PC-9 (cell line): ENCODE results near the gene SWI5. TPM values are rescaled to one million over a fixed set of nuclear protein-coding genes. Genes with fewer than 3 reads are reported as not detected.

Experiments
- BruUV-seq: library from RNA; stranded (reverse); fragments of 400-500 nt; replicated peaks from 2 replicates; lab custom pipeline; 2021; lab: Mats Ljungman, UMichigan
- CTCF ChIA-PET: fragments of 300-600 bp; sonication (Branson Sonifier 250); formaldehyde crosslinking; loops from one replicate; lab custom pipeline; 2022; ENCODE audit warnings: antibody characterized with exemption; lab: Charles Lee
- POLR2A ChIA-PET: fragments of 300-600 bp; sonication (Branson Sonifier 250); formaldehyde crosslinking; loops from one replicate; lab custom pipeline; 2022; ENCODE audit warnings: antibody characterized with exemption; ENCODE audit not compliant: unreplicated experiment; lab: Charles Lee
- DNase-seq, 2 experiments: peaks; one replicate each; pipeline versions ENCODE4 v3.0.0 to v3.0.0-alpha.2; 2015 to 2022; ENCODE audit warnings: mixed read lengths in 1 of 2
- H2AFZ ChIP-seq: fragments of 200-600 bp; sonication (generic); 2 replicates; pipeline ENCODE4 v1.8.1; 2017; ENCODE audit warnings: antibody characterized with exemption
- H3F3A ChIP-seq: fragments of 200-600 bp; sonication (generic); 2 replicates; pipeline ENCODE4 v1.8.1; 2017; ENCODE audit warnings: antibody characterized with exemption, mild to moderate bottlenecking, low read depth; ENCODE audit not compliant: insufficient read depth
- H3K27ac ChIP-seq: fragments of 200-600 bp; sonication (generic); 2 replicates; pipeline ENCODE4 v1.6.1; 2016; ENCODE audit warnings: mixed run types
- H3K27me3 ChIP-seq: fragments of 200-600 bp; sonication (generic); 2 replicates; pipeline ENCODE4 v1.6.1; 2016; ENCODE audit warnings: low read depth, mixed run types; ENCODE audit not compliant: insufficient read depth
- H3K36me3 ChIP-seq: fragments of 200-600 bp; sonication (generic); 2 replicates; pipeline ENCODE4 v1.6.1; 2016; ENCODE audit warnings: low read depth, mixed run types
- H3K4me1 ChIP-seq: fragments of 200-600 bp; sonication (generic); replicated peaks from 2 replicates; pipeline ENCODE4 v1.6.1; 2016; ENCODE audit warnings: mixed run types; ENCODE audit not compliant: insufficient read depth
- H3K4me2 ChIP-seq: fragments of 200-600 bp; sonication (generic); 2 replicates; pipeline ENCODE4 v1.6.1; 2017; ENCODE audit warnings: mixed run types
- H3K4me3 ChIP-seq: fragments of 200-600 bp; sonication (generic); 2 replicates; pipeline ENCODE4 v1.6.1; 2016; ENCODE audit warnings: mixed run types
- H3K79me2 ChIP-seq: fragments of 200-600 bp; sonication (generic); 2 replicates; pipeline ENCODE4 v1.6.1; 2017; ENCODE audit warnings: low read depth, mixed run types
- H3K9me2 ChIP-seq: fragments of 200-600 bp; sonication (generic); 2 replicates; pipeline ENCODE4 v1.8.1; 2017; ENCODE audit warnings: mild to moderate bottlenecking; ENCODE audit not compliant: insufficient read depth
- H3K9me3 ChIP-seq: fragments of 200-600 bp; sonication (generic); 2 replicates; pipeline ENCODE4 v1.8.1; 2016; ENCODE audit warnings: low read depth; ENCODE audit not compliant: insufficient read depth
- H4K20me1 ChIP-seq: fragments of 200-600 bp; sonication (generic); 2 replicates; pipeline ENCODE4 v1.8.1; 2017; ENCODE audit not compliant: insufficient read depth
- EZH2 ChIP-seq: fragments of 200-600 bp; sonication (generic); IDR thresholded peaks from 2 replicates; pipeline ENCODE4 v1.8.0; 2017; ENCODE audit warnings: antibody characterized with exemption, low read depth
- intact Hi-C: fragments of 100-400 bp; cut with micrococcal nuclease; formaldehyde crosslinking; loops from one replicate; pipeline ENCODE4 v1.10.0; 2022; ENCODE audit not compliant: unreplicated experiment
- total RNA-seq: library from RNA; stranded (reverse); gene quantifications from 2 replicates; pipeline ENCODE4 v1.2.3, GENCODE V29; 2021
- TF ChIP-seq, protein P1 (sequence below): fragments of 200-600 bp; sonication (generic); conservative IDR thresholded peaks from 2 replicates; pipeline ENCODE4 v1.6.1; 2017; ENCODE audit warnings: mixed run types, antibody characterized with exemption, mild to moderate bottlenecking, moderate library complexity

SWI5 gene
- total RNA-seq, 1 experiment from 2014 or later: 86.0 TPM

DNA sequence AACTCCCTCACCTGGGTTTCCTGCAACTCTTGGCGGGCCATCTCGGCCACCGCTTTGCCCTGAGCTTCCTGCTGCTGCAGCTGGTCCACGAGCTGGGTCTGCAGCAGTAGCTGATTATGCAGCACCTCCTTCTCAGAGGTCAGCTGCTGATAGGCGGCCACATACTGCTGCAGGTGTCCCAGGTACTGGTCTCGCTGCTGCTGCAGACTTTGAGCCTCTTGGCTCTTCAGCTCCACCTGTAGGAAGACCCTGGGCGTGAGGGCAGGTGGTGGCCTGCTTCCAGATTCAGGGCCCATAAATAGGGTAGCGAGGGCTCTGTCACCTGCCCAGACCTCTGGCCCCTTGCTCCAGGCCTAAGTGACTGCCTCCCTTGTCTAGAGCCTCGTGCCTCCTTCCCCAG lies 16.9 kb upstream of the SWI5 start:
- Histone ChIP-seq H3K9me2 (no peaks in the 10 kb centered on the region), H2AFZ (no peak overlapping the region), H4K20me1 (peaks cover 4% of the 10 kb centered on the region; the same call in 1 of the 2 replicates), H3K4me3 (no peak overlapping the region), H3K9me3 (no peaks in the 10 kb centered on the region), H3K79me2 (no peaks in the 10 kb centered on the region), H3K4me1 (no peaks in the 10 kb centered on the region), H3K4me2 (no peak overlapping the region), H3F3A (peaks cover 18% of the 10 kb centered on the region; the same call in 1 of the 2 replicates), H3K27ac (no peak overlapping the region), H3K27me3 (no peaks in the 10 kb centered on the region), H3K36me3 (0 out of 2 replicates have a peak, but pooled peaks cover 4% of the 10 kb centered on the region)
- TF ChIP-seq EZH2: no peak
- TF ChIP-seq, protein P1, sequence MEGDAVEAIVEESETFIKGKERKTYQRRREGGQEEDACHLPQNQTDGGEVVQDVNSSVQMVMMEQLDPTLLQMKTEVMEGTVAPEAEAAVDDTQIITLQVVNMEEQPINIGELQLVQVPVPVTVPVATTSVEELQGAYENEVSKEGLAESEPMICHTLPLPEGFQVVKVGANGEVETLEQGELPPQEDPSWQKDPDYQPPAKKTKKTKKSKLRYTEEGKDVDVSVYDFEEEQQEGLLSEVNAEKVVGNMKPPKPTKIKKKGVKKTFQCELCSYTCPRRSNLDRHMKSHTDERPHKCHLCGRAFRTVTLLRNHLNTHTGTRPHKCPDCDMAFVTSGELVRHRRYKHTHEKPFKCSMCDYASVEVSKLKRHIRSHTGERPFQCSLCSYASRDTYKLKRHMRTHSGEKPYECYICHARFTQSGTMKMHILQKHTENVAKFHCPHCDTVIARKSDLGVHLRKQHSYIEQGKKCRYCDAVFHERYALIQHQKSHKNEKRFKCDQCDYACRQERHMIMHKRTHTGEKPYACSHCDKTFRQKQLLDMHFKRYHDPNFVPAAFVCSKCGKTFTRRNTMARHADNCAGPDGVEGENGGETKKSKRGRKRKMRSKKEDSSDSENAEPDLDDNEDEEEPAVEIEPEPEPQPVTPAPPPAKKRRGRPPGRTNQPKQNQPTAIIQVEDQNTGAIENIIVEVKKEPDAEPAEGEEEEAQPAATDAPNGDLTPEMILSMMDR: no peak
- ChIA-PET POLR2A (no interaction called here), CTCF (no interaction called here)
- BruUV-seq: no TSS peak
- DNase-seq: no peak
- intact Hi-C loops: no loop called here

DNA sequence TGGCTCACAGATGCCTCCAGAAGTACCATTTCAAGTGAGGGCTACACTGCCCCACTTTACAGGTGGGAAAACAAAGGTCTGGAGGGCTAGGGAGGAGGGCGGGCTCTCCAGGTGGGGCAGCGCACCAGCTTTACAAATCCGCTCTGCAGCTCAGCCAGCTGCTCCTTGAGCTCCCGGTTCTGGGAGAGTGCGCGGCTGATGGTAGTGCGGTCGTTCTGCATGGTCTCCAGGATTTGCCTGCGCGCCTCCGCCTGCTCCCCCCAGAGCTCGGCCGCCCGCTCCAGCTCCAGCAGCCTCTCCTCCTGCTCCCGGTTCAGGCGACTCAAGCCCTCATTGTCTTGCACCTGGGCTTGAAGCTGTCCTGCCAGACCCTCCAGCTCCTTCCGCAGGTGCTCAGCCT lies 15.7 kb upstream of the SWI5 start:
- Histone ChIP-seq H3K4me3 (no peak overlapping the region), H3F3A (peaks cover 18% of the 10 kb centered on the region; the same call in 1 of the 2 replicates), H3K36me3 (0 out of 2 replicates have a peak, but pooled peaks cover 4% of the 10 kb centered on the region), H4K20me1 (peaks cover 4% of the 10 kb centered on the region; the same call in 1 of the 2 replicates), H3K27ac (no peak overlapping the region), H3K9me3 (no peaks in the 10 kb centered on the region), H3K9me2 (no peaks in the 10 kb centered on the region), H2AFZ (no peak overlapping the region), H3K79me2 (no peaks in the 10 kb centered on the region), H3K27me3 (no peaks in the 10 kb centered on the region), H3K4me1 (no peaks in the 10 kb centered on the region), H3K4me2 (no peak overlapping the region)
- DNase-seq: no peak
- CTCF ChIA-PET: no interaction called here
- intact Hi-C loops: no loop called here
- no peak for TF ChIP-seq EZH2
- TF ChIP-seq, protein P1: no peak
- TSS peak; percentile 7 for BruUV-seq
- POLR2A ChIA-PET: no interaction called here

DNA sequence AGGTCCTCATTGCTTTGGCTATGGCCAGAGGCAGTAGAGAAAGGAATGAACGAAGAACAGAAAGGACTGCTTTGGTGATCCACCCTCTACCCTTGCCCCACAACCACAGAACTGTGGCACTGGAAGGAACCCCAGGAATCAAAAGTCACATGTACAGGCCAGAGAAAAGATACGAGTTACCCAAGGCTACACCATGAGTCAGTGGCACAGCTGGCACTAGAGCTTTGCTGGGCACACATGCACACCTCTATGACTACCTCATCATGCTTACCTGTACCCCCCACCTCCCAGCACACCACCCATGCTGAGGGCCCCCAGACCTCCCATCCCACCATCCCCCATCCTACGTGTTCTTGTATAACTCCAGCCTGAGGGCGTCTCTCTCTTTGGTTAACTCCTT lies 13.4 kb upstream of the SWI5 start:
- ChIA-PET POLR2A (no interaction called here), CTCF (interaction anchor here (0.7 kb wide), 1 partner anchor 146 kb away, joined by 3 read pairs; no protein-coding TSS in a partner anchor)
- BruUV-seq: no TSS peak

More for the DNA sequence above, 13.4 kb upstream of the SWI5 start:
- H3F3A ChIP-seq: no peaks in the 10 kb centered on the region
- H3K27ac ChIP-seq: no peak overlapping the region
- no peak overlapping the region for H3K4me2 ChIP-seq
- H2AFZ ChIP-seq: no peak overlapping the region
- no peaks in the 10 kb centered on the region for H3K79me2 ChIP-seq
- no peaks in the 10 kb centered on the region for H3K9me3 ChIP-seq
- peaks cover 4% of the 10 kb centered on the region; the same call in 1 of the 2 replicates for H4K20me1 ChIP-seq
- H3K4me3 ChIP-seq: no peak overlapping the region
- intact Hi-C loops: no loop called here
- no peaks in the 10 kb centered on the region for H3K27me3 ChIP-seq
- 0 out of 2 replicates have a peak, but pooled peaks cover 4% of the 10 kb centered on the region for H3K36me3 ChIP-seq
- no peaks in the 10 kb centered on the region for H3K4me1 ChIP-seq
- no peaks in the 10 kb centered on the region for H3K9me2 ChIP-seq
- no peak for DNase-seq
- TF ChIP-seq, protein P1: no peak
- TF ChIP-seq EZH2: no peak
